ENCODE results near the gene RAB3B. TPM values are rescaled to one million over a fixed set of nuclear protein-coding genes. Genes with fewer than 3 reads are reported as not detected.

RAB3B gene
- total and polyA plus RNA-seq, 2 experiments from 2014 or later: 9.7 to 24.7 TPM

GRCh38 chr1:51976846-51977602 is 13.5 kb downstream of the RAB3B start:
- peaks cover 3% of the 10 kb centered on the region for H3K79me2 ChIP-seq
- no peak for TF ChIP-seq EZH2 (IDR thresholded peaks at IDR 0.05; ENCODE audit: borderline replicate concordance)
- TF ChIP-seq, protein P1, sequence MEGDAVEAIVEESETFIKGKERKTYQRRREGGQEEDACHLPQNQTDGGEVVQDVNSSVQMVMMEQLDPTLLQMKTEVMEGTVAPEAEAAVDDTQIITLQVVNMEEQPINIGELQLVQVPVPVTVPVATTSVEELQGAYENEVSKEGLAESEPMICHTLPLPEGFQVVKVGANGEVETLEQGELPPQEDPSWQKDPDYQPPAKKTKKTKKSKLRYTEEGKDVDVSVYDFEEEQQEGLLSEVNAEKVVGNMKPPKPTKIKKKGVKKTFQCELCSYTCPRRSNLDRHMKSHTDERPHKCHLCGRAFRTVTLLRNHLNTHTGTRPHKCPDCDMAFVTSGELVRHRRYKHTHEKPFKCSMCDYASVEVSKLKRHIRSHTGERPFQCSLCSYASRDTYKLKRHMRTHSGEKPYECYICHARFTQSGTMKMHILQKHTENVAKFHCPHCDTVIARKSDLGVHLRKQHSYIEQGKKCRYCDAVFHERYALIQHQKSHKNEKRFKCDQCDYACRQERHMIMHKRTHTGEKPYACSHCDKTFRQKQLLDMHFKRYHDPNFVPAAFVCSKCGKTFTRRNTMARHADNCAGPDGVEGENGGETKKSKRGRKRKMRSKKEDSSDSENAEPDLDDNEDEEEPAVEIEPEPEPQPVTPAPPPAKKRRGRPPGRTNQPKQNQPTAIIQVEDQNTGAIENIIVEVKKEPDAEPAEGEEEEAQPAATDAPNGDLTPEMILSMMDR (IDR thresholded peaks at IDR 0.05; ENCODE audit: poor library complexity): no peak
- no peak overlapping the region for H3K4me2 ChIP-seq
- no peaks in the 10 kb centered on the region for H4K20me1 ChIP-seq (ENCODE audit: insufficient read depth, poor library complexity, severe bottlenecking)
- H3K36me3 ChIP-seq (replicated peaks; ENCODE audit: insufficient read depth, low read depth): no peaks in the 10 kb centered on the region
- no peaks in the 10 kb centered on the region for H3K9me3 ChIP-seq (ENCODE audit: low read depth)
- no peak overlapping the region for H3K4me3 ChIP-seq
- peak overlapping the region; percentile 75 for H3K27ac ChIP-seq
- H3K4me1 ChIP-seq (ENCODE audit: insufficient read depth): peaks cover 13% of the 10 kb centered on the region
- no peaks in the 10 kb centered on the region for H3K27me3 ChIP-seq
- DNase-seq (ENCODE audit: low spot score): peak; percentile 44
- 74% methylated on average over 12 of the region's 12 CpGs for WGBS (ENCODE audit: low lambda C conversion rate, missing lambda C conversion rate)
- H3K9me2 ChIP-seq (replicated peaks; ENCODE audit: insufficient read depth): no peaks in the 10 kb centered on the region
- H2AFZ ChIP-seq: no peak overlapping the region

DNA sequence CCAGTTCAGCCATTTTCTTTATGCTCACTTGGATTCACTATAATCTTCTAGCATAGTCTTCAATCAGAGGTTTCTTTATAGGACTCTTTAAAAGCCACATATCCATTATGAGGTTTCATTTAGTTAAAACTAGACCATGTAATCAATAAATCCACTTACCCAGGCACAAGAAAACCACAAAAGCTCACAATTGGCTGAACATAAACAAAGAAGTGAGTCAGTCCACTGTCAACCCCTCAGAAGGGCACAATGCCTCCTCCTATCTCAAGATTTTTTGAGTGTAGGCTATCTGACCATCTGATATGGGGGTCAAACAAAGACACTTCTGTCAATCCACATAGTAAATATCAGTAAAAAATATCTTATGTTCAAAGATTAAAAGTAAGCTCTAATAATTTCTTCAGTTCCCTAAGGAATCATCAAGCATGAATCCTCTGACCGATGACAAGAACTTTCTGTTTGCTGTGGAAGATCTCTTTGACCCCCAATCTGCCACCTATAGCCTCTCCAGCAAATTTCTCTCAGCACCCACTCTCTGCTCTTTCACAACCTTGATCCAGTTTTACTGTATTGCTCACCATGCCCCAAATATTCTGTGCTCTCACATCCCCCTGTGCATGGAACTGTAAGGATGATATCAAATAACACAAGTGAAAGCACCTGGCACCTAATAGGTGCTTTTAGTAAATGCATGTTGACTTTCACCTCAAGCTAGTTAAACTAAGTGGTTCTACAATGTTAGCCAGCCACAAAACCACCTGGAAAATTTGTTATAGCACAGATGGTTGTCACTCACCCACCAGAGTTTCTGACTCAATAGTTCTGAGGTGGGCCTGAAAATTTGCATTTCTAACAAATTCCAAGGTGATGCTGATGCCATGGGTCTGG is 16.7 kb downstream of the RAB3B start:
- Histone ChIP-seq H3K27ac (peak overlapping the region; percentile 26), H3K4me2 (no peak overlapping the region), H3K9me2 (replicated peaks; ENCODE audit: insufficient read depth) (no peaks in the 10 kb centered on the region), H3K4me3 (no peak overlapping the region), H4K20me1 (ENCODE audit: insufficient read depth, poor library complexity, severe bottlenecking) (no peaks in the 10 kb centered on the region), H3K79me2 (no peaks in the 10 kb centered on the region), H2AFZ (no peak overlapping the region), H3K9me3 (ENCODE audit: low read depth) (no peaks in the 10 kb centered on the region), H3K27me3 (no peaks in the 10 kb centered on the region), H3K4me1 (ENCODE audit: insufficient read depth) (peaks cover 23% of the 10 kb centered on the region), H3K36me3 (replicated peaks; ENCODE audit: insufficient read depth, low read depth) (no peaks in the 10 kb centered on the region)
- WGBS (ENCODE audit: low lambda C conversion rate, missing lambda C conversion rate): 58% methylated on average over 1 of the region's 1 CpG
- TF ChIP-seq EZH2phosphoT487 (IDR thresholded peaks at IDR 0.05; ENCODE audit: low read depth, severe bottlenecking, unreplicated experiment): no peak
- TF ChIP-seq, protein P1 (IDR thresholded peaks at IDR 0.05; ENCODE audit: poor library complexity): no peak
- TF ChIP-seq EZH2 (IDR thresholded peaks at IDR 0.05; ENCODE audit: borderline replicate concordance): no peak
- DNase-seq (ENCODE audit: low spot score): no peak

GRCh38 chr1:51969038-51969705 is 21.3 kb downstream of the RAB3B start:
- H3K27me3 ChIP-seq: no peaks in the 10 kb centered on the region
- no peaks in the 10 kb centered on the region for H3K36me3 ChIP-seq (replicated peaks; ENCODE audit: insufficient read depth, low read depth)
- H3K79me2 ChIP-seq: peaks cover 2% of the 10 kb centered on the region
- DNase-seq (ENCODE audit: low spot score): peak; percentile 88
- H3K4me2 ChIP-seq: peak overlapping the region; percentile 46
- H3K4me3 ChIP-seq: no peak overlapping the region
- TF ChIP-seq EZH2phosphoT487 (IDR thresholded peaks at IDR 0.05; ENCODE audit: low read depth, severe bottlenecking, unreplicated experiment): no peak
- TF ChIP-seq, protein P1 (IDR thresholded peaks at IDR 0.05; ENCODE audit: poor library complexity): no peak
- TF ChIP-seq EZH2 (IDR thresholded peaks at IDR 0.05; ENCODE audit: borderline replicate concordance): no peak
- no peaks in the 10 kb centered on the region for H3K9me3 ChIP-seq (ENCODE audit: low read depth)
- no peaks in the 10 kb centered on the region for H4K20me1 ChIP-seq (ENCODE audit: insufficient read depth, poor library complexity, severe bottlenecking)
- H2AFZ ChIP-seq: no peak overlapping the region
- peaks cover 31% of the 10 kb centered on the region for H3K4me1 ChIP-seq (ENCODE audit: insufficient read depth)
- no peaks in the 10 kb centered on the region for H3K9me2 ChIP-seq (replicated peaks; ENCODE audit: insufficient read depth)
- H3K27ac ChIP-seq: peak overlapping the region; percentile 98
- WGBS (ENCODE audit: low lambda C conversion rate, missing lambda C conversion rate): 62% methylated on average over 8 of the region's 8 CpGs
